BE2C (cell line): ENCODE measurements around the gene TTC34.
"Not testable (repeated sequence)": the region's sequence is repeated elsewhere in the genome, so short reads cannot be mapped to it uniquely, and the experiment has no call there.

Experiments used
- DNase-seq: peaks from one replicate; pipeline ENCODE4 v3.0.0-alpha.2; 2020
- H3K27me3 ChIP-seq: fragments of 250-450 bp; sonication (Bioruptor Pico); 2 replicates; pipeline ENCODE4 v1.5.1; 2020; ENCODE audit warnings: mild to moderate bottlenecking
- H3K36me3 ChIP-seq: fragments of 250-450 bp; sonication (Bioruptor Pico); 2 replicates; pipeline ENCODE4 v1.5.1; 2020; ENCODE audit warnings: mild to moderate bottlenecking
- H3K4me1 ChIP-seq: fragments of 250-450 bp; sonication (Bioruptor Pico); 2 replicates; pipeline ENCODE4 v1.5.1; 2020
- H3K4me3 ChIP-seq: 2 replicates; pipeline ENCODE4 v1.5.1; 2011; ENCODE audit warnings: low read depth, low read length
- H3K9me3 ChIP-seq: fragments of 250-450 bp; sonication (Bioruptor Pico); 2 replicates; pipeline ENCODE4 v1.5.1; 2020
- CTCF ChIP-seq: IDR thresholded peaks from 2 replicates; pipeline ENCODE4 v1.5.1; 2012; ENCODE audit warnings: mild to moderate bottlenecking, low read depth, low read length

The TTC34 gene

GRCh38 chr1:2803086-2803930, 1.8 kb upstream of the TTC34 start:
- Histone ChIP-seq H3K4me3 (no peak overlapping the region), H3K36me3 (no peaks in the 10 kb centered on the region), H3K9me3 (no peaks in the 10 kb centered on the region), H3K4me1 (no peaks in the 10 kb centered on the region), H3K27me3 (peaks cover 18% of the 10 kb centered on the region)
- TF ChIP-seq CTCF: no peak
- DNase-seq: no peak

GRCh38 chr1:2802421-2802961, 998 bp upstream of the TTC34 start:
- no peak overlapping the region for H3K4me3 ChIP-seq
- H3K36me3 ChIP-seq: no peaks in the 10 kb centered on the region
- no peaks in the 10 kb centered on the region for H3K9me3 ChIP-seq
- H3K4me1 ChIP-seq: no peaks in the 10 kb centered on the region
- DNase-seq: no peak
- TF ChIP-seq CTCF: no peak
- H3K27me3 ChIP-seq: peaks cover 18% of the 10 kb centered on the region

- Histone ChIP-seq H3K36me3 (no peaks in the 10 kb centered on the region), H3K9me3 (no peaks in the 10 kb centered on the region), H3K4me1 (no peaks in the 10 kb centered on the region), H3K4me3 (no peak overlapping the region), H3K27me3 (peaks cover 13% of the 10 kb centered on the region; the same call in 1 of the 2 replicates)
- DNase-seq: no peak
- TF ChIP-seq CTCF: no peak
These were observed 447 bp downstream of the TTC34 start for GRCh38 chr1:2801046-2801445.

GRCh38 chr1:2800664-2801045, 838 bp downstream of the TTC34 start:
- no peak overlapping the region for H3K4me3 ChIP-seq
- H3K36me3 ChIP-seq: no peaks in the 10 kb centered on the region
- no peak for TF ChIP-seq CTCF
- no peaks in the 10 kb centered on the region for H3K9me3 ChIP-seq
- peaks cover 12% of the 10 kb centered on the region; the same call in 1 of the 2 replicates for H3K27me3 ChIP-seq
- H3K4me1 ChIP-seq: no peaks in the 10 kb centered on the region
- DNase-seq: no peak

- H3K4me3 ChIP-seq: no peak overlapping the region
- H3K36me3 ChIP-seq: no peaks in the 10 kb centered on the region
- H3K9me3 ChIP-seq: no peaks in the 10 kb centered on the region
- H3K27me3 ChIP-seq: peaks cover 12% of the 10 kb centered on the region; the same call in 1 of the 2 replicates
- no peak for DNase-seq
- TF ChIP-seq CTCF: no peak
- no peaks in the 10 kb centered on the region for H3K4me1 ChIP-seq
These were observed 1.5 kb downstream of the TTC34 start for GRCh38 chr1:2799811-2800663.

- H3K27me3 ChIP-seq, H3K36me3 ChIP-seq, H3K4me1 ChIP-seq, DNase-seq, H3K4me3 ChIP-seq, H3K9me3 ChIP-seq: not testable (repeated sequence)
These were observed 2.5 kb downstream of the TTC34 start for GRCh38 chr1:2798958-2799357.
